Osteocyte (in vitro differentiated cells): ENCODE data around the gene VAV3. TPM values are rescaled to one million over a fixed set of nuclear protein-coding genes. Genes with fewer than 3 reads are reported as not detected.

Source experiments
- DNase-seq: peaks from one replicate; pipeline ENCODE4 v3.0.0; 2021; ENCODE audit warnings: mixed read lengths; ENCODE audit not compliant: unreplicated experiment; ENCODE audit errors: extremely low spot score
- H3K27ac Mint-ChIP-seq: one replicate; pipeline ENCODE4 v1.8.0; 2021; ENCODE audit warnings: mild to moderate bottlenecking, mixed read lengths; ENCODE audit not compliant: unreplicated experiment
- H3K27me3 Mint-ChIP-seq: one replicate; pipeline ENCODE4 v1.8.0; 2021; ENCODE audit warnings: mixed read lengths; ENCODE audit not compliant: unreplicated experiment
- H3K36me3 Mint-ChIP-seq: one replicate; pipeline ENCODE4 v1.8.0; 2021; ENCODE audit warnings: mixed read lengths; ENCODE audit not compliant: unreplicated experiment
- H3K4me1 Mint-ChIP-seq: one replicate; pipeline ENCODE4 v1.8.0; 2021; ENCODE audit warnings: mixed read lengths; ENCODE audit not compliant: unreplicated experiment
- H3K4me3 Mint-ChIP-seq: one replicate; pipeline ENCODE4 v1.8.0; 2021; ENCODE audit warnings: mild to moderate bottlenecking, moderate library complexity, mixed read lengths; ENCODE audit not compliant: unreplicated experiment
- H3K9me3 Mint-ChIP-seq: one replicate; pipeline ENCODE4 v1.8.0; 2021; ENCODE audit warnings: mixed read lengths; ENCODE audit not compliant: unreplicated experiment
- total RNA-seq: library from RNA; stranded (reverse); gene quantifications from 2 replicates; pipeline ENCODE4 v1.2.1, GENCODE V29; 2021
- TF ChIP-seq, protein P1 (sequence below): fragments of 200-600 bp; sonication (generic); IDR thresholded peaks from 2 replicates; pipeline ENCODE4 v1.5.0; 2021; ENCODE audit warnings: antibody characterized with exemption, mild to moderate bottlenecking, moderate library complexity

VAV3 gene
- total RNA-seq, 1 donor from 2014 or later, result not detected

DNA sequence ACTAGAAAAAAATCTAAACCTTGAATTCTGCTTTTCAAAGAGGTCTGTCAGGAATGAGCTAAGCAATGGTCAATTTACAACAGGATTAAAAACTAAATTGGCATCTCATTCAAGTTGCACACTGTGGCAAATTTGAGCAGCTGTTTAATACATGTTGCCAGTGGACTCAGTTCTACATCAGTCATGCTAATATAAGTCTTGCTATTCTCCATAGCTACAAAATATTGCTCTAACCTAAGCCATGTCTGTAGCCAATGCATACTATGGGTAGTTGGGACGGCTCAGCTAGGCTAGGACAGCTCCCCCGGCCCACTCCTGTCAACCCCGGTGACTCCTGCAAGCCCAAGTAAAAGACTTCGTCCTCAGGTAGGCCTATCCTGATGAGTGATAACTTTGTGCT lies 10.9 kb upstream of the VAV3 start:
- Mint-ChIP-seq H3K27ac (no peak overlapping the region), H3K36me3 (no peaks in the 10 kb centered on the region)

GRCh38 chr1:107974090-107974489 lies 9.1 kb upstream of the VAV3 start:
- H3K4me3 Mint-ChIP-seq, result no peak overlapping the region
- H3K9me3 Mint-ChIP-seq, result no peaks in the 10 kb centered on the region
- no peak for DNase-seq
- no peaks in the 10 kb centered on the region for H3K36me3 Mint-ChIP-seq
- H3K4me1 Mint-ChIP-seq, result no peaks in the 10 kb centered on the region
- H3K27ac Mint-ChIP-seq, result no peak overlapping the region
- peaks cover 32% of the 10 kb centered on the region for H3K27me3 Mint-ChIP-seq
- TF ChIP-seq, protein P1, sequence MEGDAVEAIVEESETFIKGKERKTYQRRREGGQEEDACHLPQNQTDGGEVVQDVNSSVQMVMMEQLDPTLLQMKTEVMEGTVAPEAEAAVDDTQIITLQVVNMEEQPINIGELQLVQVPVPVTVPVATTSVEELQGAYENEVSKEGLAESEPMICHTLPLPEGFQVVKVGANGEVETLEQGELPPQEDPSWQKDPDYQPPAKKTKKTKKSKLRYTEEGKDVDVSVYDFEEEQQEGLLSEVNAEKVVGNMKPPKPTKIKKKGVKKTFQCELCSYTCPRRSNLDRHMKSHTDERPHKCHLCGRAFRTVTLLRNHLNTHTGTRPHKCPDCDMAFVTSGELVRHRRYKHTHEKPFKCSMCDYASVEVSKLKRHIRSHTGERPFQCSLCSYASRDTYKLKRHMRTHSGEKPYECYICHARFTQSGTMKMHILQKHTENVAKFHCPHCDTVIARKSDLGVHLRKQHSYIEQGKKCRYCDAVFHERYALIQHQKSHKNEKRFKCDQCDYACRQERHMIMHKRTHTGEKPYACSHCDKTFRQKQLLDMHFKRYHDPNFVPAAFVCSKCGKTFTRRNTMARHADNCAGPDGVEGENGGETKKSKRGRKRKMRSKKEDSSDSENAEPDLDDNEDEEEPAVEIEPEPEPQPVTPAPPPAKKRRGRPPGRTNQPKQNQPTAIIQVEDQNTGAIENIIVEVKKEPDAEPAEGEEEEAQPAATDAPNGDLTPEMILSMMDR, result no peak

More for the DNA sequence above, 10.9 kb upstream of the VAV3 start:
- TF ChIP-seq, protein P1, result no peak
- no peak for DNase-seq
- Mint-ChIP-seq H3K4me1 (no peaks in the 10 kb centered on the region), H3K9me3 (no peaks in the 10 kb centered on the region), H3K27me3 (peaks cover 39% of the 10 kb centered on the region), H3K4me3 (no peak overlapping the region)

DNA sequence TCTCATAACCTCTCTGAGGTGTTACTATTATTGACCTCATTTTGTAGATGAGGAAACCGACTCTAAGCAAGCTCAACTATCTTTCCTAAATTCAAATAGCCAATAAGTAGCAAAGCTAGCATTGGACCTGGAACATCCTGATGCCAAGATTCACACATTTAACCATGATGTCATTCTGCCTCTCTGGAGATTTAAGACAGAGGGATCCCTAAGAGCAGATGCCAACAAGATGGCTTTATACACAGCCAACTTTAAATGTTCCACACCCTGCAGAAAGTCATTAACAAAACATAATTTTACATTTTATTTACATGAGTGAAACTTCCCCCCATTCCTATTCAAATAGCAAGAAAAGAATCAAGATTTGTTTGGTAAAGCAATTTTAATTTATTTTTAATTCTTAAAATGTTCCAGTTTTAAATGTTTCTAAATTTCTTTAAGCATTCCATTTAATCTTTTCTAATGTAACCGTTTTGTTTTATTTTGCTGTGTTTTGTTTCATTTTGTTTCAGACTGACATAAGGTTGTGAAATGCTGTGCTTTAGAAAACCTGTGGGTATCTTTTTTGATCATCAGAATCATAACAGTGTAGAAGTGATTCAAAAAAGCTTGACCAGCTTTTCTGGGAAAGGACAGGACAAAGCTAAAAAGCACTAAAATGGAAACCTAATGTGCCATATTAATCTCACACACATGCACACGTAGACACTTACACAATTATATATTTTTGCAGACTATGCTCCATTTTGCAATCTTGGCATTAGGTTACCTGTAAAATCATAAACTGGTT lies 7.6 kb upstream of the VAV3 start:
- Mint-ChIP-seq H3K9me3 (no peaks in the 10 kb centered on the region), H3K4me3 (no peak overlapping the region), H3K27me3 (peaks cover 25% of the 10 kb centered on the region), H3K36me3 (no peaks in the 10 kb centered on the region), H3K27ac (no peak overlapping the region), H3K4me1 (no peaks in the 10 kb centered on the region)
- no peak for DNase-seq
- TF ChIP-seq, protein P1, result no peak

- Mint-ChIP-seq H3K36me3 (no peaks in the 10 kb centered on the region), H3K27ac (no peak overlapping the region), H3K4me1 (peaks cover 18% of the 10 kb centered on the region), H3K27me3 (peaks cover 40% of the 10 kb centered on the region), H3K4me3 (peak overlapping the region; percentile 6), H3K9me3 (no peaks in the 10 kb centered on the region)
- no peak for DNase-seq
- TF ChIP-seq, protein P1, result no peak
Measured at GRCh38 chr1:107966550-107966949, 1.6 kb upstream of the VAV3 start.

GRCh38 chr1:107964336-107965109 lies 457 bp downstream of the VAV3 start:
- no peaks in the 10 kb centered on the region for H3K36me3 Mint-ChIP-seq
- H3K4me3 Mint-ChIP-seq, result peak overlapping the region; percentile 70
- H3K27ac Mint-ChIP-seq, result no peak overlapping the region
- H3K27me3 Mint-ChIP-seq, result peaks cover 53% of the 10 kb centered on the region
- TF ChIP-seq, protein P1, result no peak
- peaks cover 18% of the 10 kb centered on the region for H3K4me1 Mint-ChIP-seq
- no peak for DNase-seq
- no peaks in the 10 kb centered on the region for H3K9me3 Mint-ChIP-seq
